ENCODE measurements around the gene RIF1.
A peak's percentile ranks its signal among the peaks of the same experiment; 100 is the strongest.
"Not testable (repeated sequence)": the region's sequence is repeated elsewhere in the genome, so short reads cannot be mapped to it uniquely, and the experiment has no call there.

The RIF1 gene

GRCh38 chr2:151410485-151410834 lies 758 bp downstream of the RIF1 start:
- in situ Hi-C loops (cut with MboI; ENCODE audit: low pct_unique_long_range_greater_than_20kb, low sequenced_read_pairs), result no loop called here
- peak; percentile 57 for DNase-seq

GRCh38 chr2:151417650-151418049 lies 7.9 kb downstream of the RIF1 start:
- in situ Hi-C loops (cut with MboI; ENCODE audit: low pct_unique_long_range_greater_than_20kb, low sequenced_read_pairs), result no loop called here
- DNase-seq, result no peak

- in situ Hi-C loops (cut with MboI; ENCODE audit: low pct_unique_long_range_greater_than_20kb, low sequenced_read_pairs), result not testable (repeated sequence)
These were observed 12.0 kb downstream of the RIF1 start for GRCh38 chr2:151421681-151422080.

GRCh38 chr2:151422917-151423439 lies 13.3 kb downstream of the RIF1 start:
- DNase-seq, result no peak
- in situ Hi-C loops (cut with MboI; ENCODE audit: low pct_unique_long_range_greater_than_20kb, low sequenced_read_pairs), result no loop called here

More at GRCh38 chr2:151421681-151422080, 12.0 kb downstream of the RIF1 start:
- not testable (repeated sequence) for DNase-seq

GRCh38 chr2:151423760-151424159 lies 14.1 kb downstream of the RIF1 start:
- no peak for DNase-seq
- in situ Hi-C loops (cut with MboI; ENCODE audit: low pct_unique_long_range_greater_than_20kb, low sequenced_read_pairs), result no loop called here

- in situ Hi-C loops (cut with MboI; ENCODE audit: low pct_unique_long_range_greater_than_20kb, low sequenced_read_pairs), result no loop called here
These were observed 27.9 kb downstream of the RIF1 start for GRCh38 chr2:151437630-151438029.

GRCh38 chr2:151438506-151438905 lies 28.8 kb downstream of the RIF1 start:
- in situ Hi-C loops (cut with MboI; ENCODE audit: low pct_unique_long_range_greater_than_20kb, low sequenced_read_pairs), result no loop called here
- no peak for DNase-seq

More at GRCh38 chr2:151437630-151438029, 27.9 kb downstream of the RIF1 start:
- peak; percentile 42 for DNase-seq

- no peak for DNase-seq
These were observed 29.4 kb downstream of the RIF1 start for GRCh38 chr2:151439127-151439526.

GRCh38 chr2:151459358-151459757 lies 49.7 kb downstream of the RIF1 start:
- DNase-seq, result no peak
- in situ Hi-C loops (cut with MboI; ENCODE audit: low pct_unique_long_range_greater_than_20kb, low sequenced_read_pairs), result no loop called here

More at GRCh38 chr2:151439127-151439526, 29.4 kb downstream of the RIF1 start:
- in situ Hi-C loops (cut with MboI; ENCODE audit: low pct_unique_long_range_greater_than_20kb, low sequenced_read_pairs), result no loop called here

GRCh38 chr2:151465771-151466170 lies 56.1 kb downstream of the RIF1 start:
- in situ Hi-C loops (cut with MboI; ENCODE audit: low pct_unique_long_range_greater_than_20kb, low sequenced_read_pairs), result no loop called here
- DNase-seq, result no peak

- in situ Hi-C loops (cut with MboI; ENCODE audit: low pct_unique_long_range_greater_than_20kb, low sequenced_read_pairs), result no loop called here
- DNase-seq, result no peak
These were observed 60.9 kb downstream of the RIF1 start for GRCh38 chr2:151470556-151470955.

GRCh38 chr2:151472966-151473365 lies 63.3 kb downstream of the RIF1 start:
- DNase-seq, result no peak
- in situ Hi-C loops (cut with MboI; ENCODE audit: low pct_unique_long_range_greater_than_20kb, low sequenced_read_pairs), result no loop called here

- in situ Hi-C loops (cut with MboI; ENCODE audit: low pct_unique_long_range_greater_than_20kb, low sequenced_read_pairs), result loop anchor here (25.0 kb wide), 1 partner anchor 537 kb away; no protein-coding TSS in a partner anchor
- no peak for DNase-seq
These were observed 65.4 kb downstream of the RIF1 start for GRCh38 chr2:151475071-151475470.

GRCh38 chr2:151476287-151476686 lies 66.6 kb downstream of the RIF1 start:
- no peak for DNase-seq
- in situ Hi-C loops (cut with MboI; ENCODE audit: low pct_unique_long_range_greater_than_20kb, low sequenced_read_pairs), result loop anchor here (25.0 kb wide), 1 partner anchor 536 kb away; no protein-coding TSS in a partner anchor

- in situ Hi-C loops (cut with MboI; ENCODE audit: low pct_unique_long_range_greater_than_20kb, low sequenced_read_pairs), result loop anchor here (25.0 kb wide), 1 partner anchor 534 kb away; no protein-coding TSS in a partner anchor
- DNase-seq, result no peak
These were observed 68.3 kb downstream of the RIF1 start for GRCh38 chr2:151478011-151478410.

GRCh38 chr2:151481744-151482143 lies 72.0 kb downstream of the RIF1 start:
- DNase-seq, result no peak
- in situ Hi-C loops (cut with MboI; ENCODE audit: low pct_unique_long_range_greater_than_20kb, low sequenced_read_pairs), result loop anchor here (25.0 kb wide), 1 partner anchor 531 kb away; no protein-coding TSS in a partner anchor

GRCh38 chr2:151482171-151482725 lies 72.5 kb downstream of the RIF1 start:
- in situ Hi-C loops (cut with MboI; ENCODE audit: low pct_unique_long_range_greater_than_20kb, low sequenced_read_pairs), result loop anchor here (25.0 kb wide), 1 partner anchor 530 kb away; no protein-coding TSS in a partner anchor

GRCh38 chr2:151483546-151483945 lies 73.8 kb downstream of the RIF1 start:
- DNase-seq, result no peak
- in situ Hi-C loops (cut with MboI; ENCODE audit: low pct_unique_long_range_greater_than_20kb, low sequenced_read_pairs), result loop anchor here (25.0 kb wide), 1 partner anchor 529 kb away; no protein-coding TSS in a partner anchor

More at GRCh38 chr2:151482171-151482725, 72.5 kb downstream of the RIF1 start:
- no peak for DNase-seq

- in situ Hi-C loops (cut with MboI; ENCODE audit: low pct_unique_long_range_greater_than_20kb, low sequenced_read_pairs), result loop anchor here (25.0 kb wide), 1 partner anchor 528 kb away; no protein-coding TSS in a partner anchor
- no peak for DNase-seq
These were observed 74.4 kb downstream of the RIF1 start for GRCh38 chr2:151484100-151484499.

GRCh38 chr2:151486053-151486452 lies 76.4 kb downstream of the RIF1 start:
- no peak for DNase-seq
- in situ Hi-C loops (cut with MboI; ENCODE audit: low pct_unique_long_range_greater_than_20kb, low sequenced_read_pairs), result loop anchor here (25.0 kb wide), 1 partner anchor 526 kb away; no protein-coding TSS in a partner anchor

All from KBM-7 (cell line).